Left lung (tissue), 14 donors: ENCODE data around the gene GTF2IRD1. TPM values are rescaled to one million over a fixed set of nuclear protein-coding genes. Genes with fewer than 3 reads are reported as not detected.

Experiments used
- ATAC-seq: fragments of 200-7000 bp; cut with Tn5 transposase; one replicate; pipeline ENCODE4 v1.9.1; 2020; ENCODE audit warnings: moderate library complexity
- DNase-seq, 4 donors: peaks; one replicate each; pipeline ENCODE4 v3.0.0-alpha.2; 2013 to 2020
- H3K27ac ChIP-seq, 2 donors: fragments of 200-600 bp; sonication (generic) in 1 of 2; one replicate each; pipeline versions ENCODE4 v1.5.0 to v1.8.0; 2020 to 2021
- H3K27me3 ChIP-seq, 2 donors: fragments of 200-600 bp; sonication (generic) in 1 of 2; one replicate each; pipeline versions ENCODE4 v1.5.0 to v1.8.0; 2020 to 2021
- H3K36me3 ChIP-seq, 2 donors: fragments of 200-600 bp; sonication (generic) in 1 of 2; one replicate each; pipeline versions ENCODE4 v1.5.0 to v1.8.0; 2020 to 2021
- H3K4me1 ChIP-seq, 2 donors: fragments of 200-600 bp; one replicate each; pipeline ENCODE4 v1.8.0; 2021
- H3K4me3 ChIP-seq, 2 donors: fragments of 200-600 bp; sonication (generic) in 1 of 2; one replicate each; pipeline versions ENCODE4 v1.5.0 to v1.8.0; 2020 to 2021; ENCODE audit warnings: mild to moderate bottlenecking in 1 of 2
- H3K9me3 ChIP-seq, 2 donors: fragments of 200-600 bp; sonication (generic) in 1 of 2; one replicate each; pipeline versions ENCODE4 v1.5.0 to v1.8.0; 2020 to 2021
- CTCF ChIP-seq, 2 donors: fragments of 200-600 bp; sonication (generic) in 1 of 2; IDR thresholded peaks; one replicate each; pipeline versions ENCODE4 v1.5.0 to v1.8.0; 2021; ENCODE audit warnings: antibody characterized with exemption in 2 of 2
- intact Hi-C, 2 donors: fragments of 100-400 bp; cut with DNase I; formaldehyde crosslinking; loops; one replicate each; pipeline versions ENCODE4 v1.11.2 to v1.14.2; 2022
- long read RNA-seq, 12 donors: library from polyadenylated mRNA in 2 of 12; unstranded in 2 of 12; transcript quantifications; one replicate each; pipeline ENCODE4 v2.0.0 and lab custom pipeline, GENCODE V29; 2019 to 2026
- polyA plus RNA-seq, 6 donors: library from polyadenylated mRNA; unstranded; fragments of 120-200 nt; gene quantifications; one replicate each; pipeline ENCODE4 v1.2.1, GENCODE V29; 2013; ENCODE audit not compliant: insufficient read length in 6 of 6
- total RNA-seq, 2 donors: library from RNA; stranded (reverse); fragmentation: NEBNext Ultra II Directional; extraction: Animal tissue kit (Norgen Biotek cat#: 25700); gene quantifications; one replicate each; pipeline ENCODE4 v1.2.1, GENCODE V29; 2021
- donor health status: DM: no; HTN: yes; CAD: no.
- donor health status: DM: no; HTN: no; CAD: no.

GTF2IRD1 gene
- total RNA-seq (10 to 100 TPM; 20.8 to 28.3 TPM), polyA plus RNA-seq (10 to 100 TPM; 33.0 to 40.2 (median 35.0) TPM)
- long read RNA-seq, donor 1: 0 reads
- long read RNA-seq, donor 2, partial matches to known transcripts: 0 of 3 reads
- long read RNA-seq, donor 2, other reads (novel, unspliced or antisense): 0 of 3 reads
- long read RNA-seq, donor 3, partial matches to known transcripts: 0 of 4 reads
- long read RNA-seq, donor 3, other reads (novel, unspliced or antisense): 0 of 4 reads
- long read RNA-seq, donor 4, partial matches to known transcripts: 3 of 6 reads
- long read RNA-seq, donor 4, other reads (novel, unspliced or antisense): 2 of 6 reads
- long read RNA-seq, donor 5, partial matches to known transcripts: 0 of 1 reads
- long read RNA-seq, donor 5, other reads (novel, unspliced or antisense): 0 of 1 reads
- long read RNA-seq, donor 6, partial matches to known transcripts: 0 of 3 reads
- long read RNA-seq, donor 6, other reads (novel, unspliced or antisense): 0 of 3 reads
- long read RNA-seq, donor 7, partial matches to known transcripts: 0 of 2 reads
- long read RNA-seq, donor 7, other reads (novel, unspliced or antisense): 0 of 2 reads
- long read RNA-seq, donor 8, partial matches to known transcripts: 0 of 5 reads
- long read RNA-seq, donor 8, other reads (novel, unspliced or antisense): 0 of 5 reads
- long read RNA-seq, donor 9: 0 reads
- long read RNA-seq, donor 10, partial matches to known transcripts: 2 of 5 reads
- long read RNA-seq, donor 10, other reads (novel, unspliced or antisense): 2 of 5 reads
- long read RNA-seq, donor 11: 0 reads
- long read RNA-seq, donor 12, partial matches to known transcripts: 0 of 3 reads
- long read RNA-seq, donor 12, other reads (novel, unspliced or antisense): 0 of 3 reads

- intact Hi-C loops: no loop called here
- peaks cover 0 to 37% of the 10 kb centered on the region in 2 donors for H3K27me3 ChIP-seq
- ATAC-seq (peak; percentile 65), DNase-seq (peak; percentile 53 to 84 (median 74))
- H3K27ac ChIP-seq: peak within 1 kb of the TSS; percentile 63 to 77
- no peaks in the 10 kb centered on the region for H3K9me3 ChIP-seq
- H3K4me1 ChIP-seq: peaks cover 0 to 35% of the 10 kb centered on the region in 2 donors
- no peak for TF ChIP-seq CTCF (IDR thresholded peaks at IDR 0.05)
- no peaks in the 10 kb centered on the region for H3K36me3 ChIP-seq
- H3K4me3 ChIP-seq: peak within 1 kb of the TSS; percentile 55
Observed at GRCh38 chr7:74453322-74454011, at the start of gene GTF2IRD1. GTF2IRD1 (plus strand) TSS chr7:74453906; CDS start chr7:74508081, 54,175 bp downstream.

GRCh38 chr7:74404388-74404700 lies 49.4 kb upstream of the GTF2IRD1 start:
- H3K4me1 ChIP-seq: no peaks in the 10 kb centered on the region
- ATAC-seq (no peak), DNase-seq (no peak)
- H3K27me3 ChIP-seq: no peaks in the 10 kb centered on the region
- H3K36me3 ChIP-seq: peaks cover 0 to 27% of the 10 kb centered on the region in 2 donors
- no peak overlapping the region for H3K4me3 ChIP-seq
- intact Hi-C loops: loop anchor here in 1 of 2 donors (5.0 to 10.0 kb wide), 2 partner anchors 197 to 340 kb away; no protein-coding TSS in a partner anchor
- no peak for TF ChIP-seq CTCF (IDR thresholded peaks at IDR 0.05)
- H3K27ac ChIP-seq: no peak overlapping the region
- no peaks in the 10 kb centered on the region for H3K9me3 ChIP-seq

- intact Hi-C loops: loop anchor here in 1 of 2 donors (5.0 to 10.0 kb wide), 2 partner anchors 197 to 340 kb away; no protein-coding TSS in a partner anchor
- ATAC-seq: no peak
- no peak for TF ChIP-seq CTCF (IDR thresholded peaks at IDR 0.05)
Observed at GRCh38 chr7:74404741-74405140, 49.0 kb upstream of the GTF2IRD1 start.

GRCh38 chr7:74405191-74405898 lies 48.4 kb upstream of the GTF2IRD1 start:
- peak; percentile 11 to 27 for TF ChIP-seq CTCF (IDR thresholded peaks at IDR 0.05)
- Histone ChIP-seq H3K36me3 (peaks cover 0 to 24% of the 10 kb centered on the region in 2 donors), H3K27me3 (no peaks in the 10 kb centered on the region), H3K27ac (no peak overlapping the region), H3K4me3 (no peak overlapping the region), H3K4me1 (no peaks in the 10 kb centered on the region), H3K9me3 (no peaks in the 10 kb centered on the region)
- ATAC-seq (peak; percentile 21), DNase-seq (peak in 1 of 4 donors; percentile 15)
- intact Hi-C loops: loop anchor here in 1 of 2 donors (10.0 kb wide), 1 partner anchor 341 kb away; no protein-coding TSS in a partner anchor

More at GRCh38 chr7:74404741-74405140, 49.0 kb upstream of the GTF2IRD1 start:
- Histone ChIP-seq H3K27ac (no peak overlapping the region), H3K9me3 (no peaks in the 10 kb centered on the region), H3K4me3 (no peak overlapping the region), H3K4me1 (no peaks in the 10 kb centered on the region), H3K36me3 (peaks cover 0 to 27% of the 10 kb centered on the region in 2 donors), H3K27me3 (no peaks in the 10 kb centered on the region)
- no peak for DNase-seq
